ENCODE measurements around the gene TTC9B.
"Not testable (repeated sequence)": the region's sequence is repeated elsewhere in the genome, so short reads cannot be mapped to it uniquely, and the experiment has no call there.

The TTC9B gene

DNA sequence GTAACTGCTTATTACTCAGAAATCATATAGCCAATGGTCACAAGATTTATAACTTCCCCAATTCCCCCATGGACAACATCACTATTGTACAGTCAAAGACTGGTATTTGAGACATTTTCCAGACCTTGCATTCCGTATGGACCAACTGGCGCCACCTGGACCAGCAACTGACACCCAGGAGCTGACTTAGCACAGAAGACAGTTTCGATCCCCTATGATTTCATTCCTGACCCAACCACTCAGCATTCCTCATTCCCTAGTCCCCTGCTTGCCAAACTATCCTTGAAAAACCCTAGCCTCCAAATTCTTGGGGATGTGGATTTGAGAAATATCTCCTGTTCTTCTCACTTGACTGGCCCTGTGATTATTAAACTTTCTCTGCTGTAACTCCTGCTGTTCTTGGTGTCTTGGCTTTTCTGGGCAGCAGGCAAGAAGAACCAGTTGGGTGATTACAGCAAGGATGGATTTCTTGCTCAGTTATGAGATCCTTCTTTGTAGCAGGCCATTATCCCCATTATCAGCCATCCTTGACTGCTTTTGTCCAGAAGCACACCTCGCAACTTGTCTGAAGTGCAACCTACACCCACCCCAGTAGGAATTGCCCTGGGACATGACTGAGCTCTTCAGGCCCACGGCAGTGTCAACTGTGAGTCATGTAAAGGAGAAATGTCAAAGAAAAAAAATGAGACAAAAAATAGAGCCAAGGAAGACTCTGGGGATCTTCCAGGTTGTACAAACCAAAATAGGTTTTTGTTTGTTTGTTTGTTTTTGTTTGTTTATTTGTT lies 40.7 kb downstream of the TTC9B start:
- H3K27ac ChIP-seq, result no peak overlapping the region
- no peak for TF ChIP-seq ZFX (IDR thresholded peaks at IDR 0.05; ENCODE audit: borderline replicate concordance)
- TF ChIP-seq, protein P1, sequence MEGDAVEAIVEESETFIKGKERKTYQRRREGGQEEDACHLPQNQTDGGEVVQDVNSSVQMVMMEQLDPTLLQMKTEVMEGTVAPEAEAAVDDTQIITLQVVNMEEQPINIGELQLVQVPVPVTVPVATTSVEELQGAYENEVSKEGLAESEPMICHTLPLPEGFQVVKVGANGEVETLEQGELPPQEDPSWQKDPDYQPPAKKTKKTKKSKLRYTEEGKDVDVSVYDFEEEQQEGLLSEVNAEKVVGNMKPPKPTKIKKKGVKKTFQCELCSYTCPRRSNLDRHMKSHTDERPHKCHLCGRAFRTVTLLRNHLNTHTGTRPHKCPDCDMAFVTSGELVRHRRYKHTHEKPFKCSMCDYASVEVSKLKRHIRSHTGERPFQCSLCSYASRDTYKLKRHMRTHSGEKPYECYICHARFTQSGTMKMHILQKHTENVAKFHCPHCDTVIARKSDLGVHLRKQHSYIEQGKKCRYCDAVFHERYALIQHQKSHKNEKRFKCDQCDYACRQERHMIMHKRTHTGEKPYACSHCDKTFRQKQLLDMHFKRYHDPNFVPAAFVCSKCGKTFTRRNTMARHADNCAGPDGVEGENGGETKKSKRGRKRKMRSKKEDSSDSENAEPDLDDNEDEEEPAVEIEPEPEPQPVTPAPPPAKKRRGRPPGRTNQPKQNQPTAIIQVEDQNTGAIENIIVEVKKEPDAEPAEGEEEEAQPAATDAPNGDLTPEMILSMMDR (IDR thresholded peaks at IDR 0.05), result no peak

DNA sequence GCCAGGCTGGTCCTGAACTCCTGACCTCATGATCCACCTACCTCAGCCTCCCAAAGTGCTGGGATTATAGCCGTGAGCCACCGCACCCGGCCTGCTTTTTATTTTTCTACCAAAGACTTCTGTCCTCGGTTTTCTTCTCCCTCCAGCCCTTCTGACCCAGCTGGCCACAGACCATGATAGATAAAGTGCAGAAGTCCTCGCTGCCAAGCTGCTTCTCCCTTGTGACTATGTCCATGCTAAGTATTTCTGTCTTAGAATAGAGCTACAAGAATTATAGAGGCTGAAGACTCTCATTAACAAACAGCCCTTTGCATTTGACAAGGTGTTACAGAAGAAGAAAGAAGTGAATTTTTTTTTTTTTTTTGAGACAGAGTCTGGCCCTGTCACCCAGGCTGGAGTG lies 42.4 kb downstream of the TTC9B start:
- TF ChIP-seq, protein P1 (IDR thresholded peaks at IDR 0.05), result no peak
- no peak for TF ChIP-seq ZFX (IDR thresholded peaks at IDR 0.05; ENCODE audit: borderline replicate concordance)

DNA sequence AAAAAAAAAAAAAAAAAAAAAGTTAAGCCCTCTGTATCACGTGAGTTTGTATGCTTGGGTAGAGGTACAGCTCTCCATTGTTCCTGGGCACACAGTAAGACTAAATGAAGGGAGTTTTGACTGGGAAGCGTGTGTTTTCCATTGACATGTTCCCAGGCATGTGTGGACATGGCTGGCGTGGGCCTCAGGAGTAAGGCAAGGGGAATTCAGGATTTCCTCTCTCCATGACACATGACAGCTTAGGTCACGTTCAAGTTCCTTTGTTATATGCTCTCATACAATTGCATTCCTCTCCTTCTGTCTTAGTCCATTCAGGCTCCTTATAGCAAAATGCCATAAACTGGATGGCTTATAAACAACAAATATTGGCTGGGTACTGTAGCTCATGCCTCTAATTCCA lies 44.1 kb downstream of the TTC9B start:
- no peak for TF ChIP-seq ZFX (IDR thresholded peaks at IDR 0.05; ENCODE audit: borderline replicate concordance)
- TF ChIP-seq, protein P1 (IDR thresholded peaks at IDR 0.05), result no peak
- H3K27ac ChIP-seq, result no peak overlapping the region

More for the DNA sequence above, 42.4 kb downstream of the TTC9B start:
- no peak overlapping the region for H3K27ac ChIP-seq

- H3K27ac ChIP-seq, result not testable (repeated sequence)
Measured at GRCh38 chr19:40171293-40171692, 46.9 kb downstream of the TTC9B start.

- H3K27ac ChIP-seq, result not testable (repeated sequence)
Measured at GRCh38 chr19:40170303-40170989, 47.7 kb downstream of the TTC9B start.

DNA sequence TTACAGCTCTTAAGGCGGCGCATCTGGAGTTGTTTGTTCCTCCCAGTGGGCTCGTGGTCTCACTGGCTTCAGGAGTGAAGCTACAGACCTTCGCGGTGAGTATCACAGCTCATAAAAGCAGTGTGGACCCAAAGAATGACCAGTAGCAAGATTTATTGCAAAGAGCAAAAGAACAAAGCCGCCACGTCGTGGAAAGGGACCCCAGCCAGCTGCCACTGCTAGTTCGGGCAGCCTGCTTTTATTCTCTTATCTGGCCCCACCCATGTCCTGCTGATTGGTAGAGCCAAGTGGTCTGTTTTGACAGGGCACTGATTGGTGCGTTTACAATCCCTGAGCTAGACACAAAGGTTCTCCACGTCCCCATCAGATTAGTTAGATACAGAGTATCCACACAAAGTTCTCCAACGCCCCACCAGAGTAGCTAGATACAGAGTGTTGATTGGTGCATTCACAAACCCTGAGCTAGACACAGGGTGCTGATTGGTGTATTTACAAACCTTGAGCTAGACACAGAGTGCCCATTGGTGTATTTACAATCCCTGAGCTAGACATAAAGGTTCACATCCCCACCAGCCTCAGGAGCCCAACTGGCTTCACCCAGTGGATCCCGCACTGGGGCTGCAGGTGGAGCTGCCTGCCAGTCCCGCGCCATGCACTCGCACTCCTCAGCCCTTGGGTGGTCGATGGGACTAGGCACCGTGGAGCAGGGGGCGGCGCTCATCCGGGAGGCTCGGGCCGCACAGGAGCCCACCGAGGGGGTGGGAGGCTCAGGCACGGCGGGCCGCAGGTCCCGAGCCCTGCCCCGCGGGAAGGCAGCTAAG lies 48.5 kb downstream of the TTC9B start:
- H3K27ac ChIP-seq, result not testable (repeated sequence)
